HG02885 (cell line): ENCODE results near the gene EGF.
"Not testable (repeated sequence)": the region's sequence is repeated elsewhere in the genome, so short reads cannot be mapped to it uniquely, and the experiment has no call there.

Experiments
- ATAC-seq: cut with Tn5 transposase; IDR thresholded peaks from one replicate; pipeline ENCODE4 v1.9.1; 2021; ENCODE audit warnings: mild to moderate bottlenecking; ENCODE audit not compliant: unreplicated experiment, poor library complexity

The EGF gene

GRCh38 chr4:109913596-109914241 is 1.0 kb downstream of the EGF start:
- ATAC-seq: no peak

DNA sequence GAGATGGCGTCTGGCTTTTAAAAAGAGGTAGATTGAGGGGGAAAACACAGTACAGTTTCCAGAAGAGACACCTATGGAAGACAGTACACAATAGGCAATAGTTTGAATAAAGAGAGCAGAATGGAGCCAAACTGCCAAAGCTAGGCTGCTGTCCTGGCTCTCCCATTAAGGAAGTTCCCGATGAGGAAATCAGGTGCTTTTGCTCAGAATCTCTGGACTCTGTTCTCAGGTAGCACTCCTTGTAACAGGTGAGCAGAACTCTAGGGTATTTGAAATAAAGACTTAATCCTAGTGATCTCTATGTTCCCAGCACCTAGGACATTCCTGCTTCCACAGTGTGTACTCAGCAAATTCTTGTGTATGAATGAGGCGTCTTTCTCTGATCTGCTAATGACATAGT is 1.6 kb downstream of the EGF start:
- ATAC-seq: no peak

DNA sequence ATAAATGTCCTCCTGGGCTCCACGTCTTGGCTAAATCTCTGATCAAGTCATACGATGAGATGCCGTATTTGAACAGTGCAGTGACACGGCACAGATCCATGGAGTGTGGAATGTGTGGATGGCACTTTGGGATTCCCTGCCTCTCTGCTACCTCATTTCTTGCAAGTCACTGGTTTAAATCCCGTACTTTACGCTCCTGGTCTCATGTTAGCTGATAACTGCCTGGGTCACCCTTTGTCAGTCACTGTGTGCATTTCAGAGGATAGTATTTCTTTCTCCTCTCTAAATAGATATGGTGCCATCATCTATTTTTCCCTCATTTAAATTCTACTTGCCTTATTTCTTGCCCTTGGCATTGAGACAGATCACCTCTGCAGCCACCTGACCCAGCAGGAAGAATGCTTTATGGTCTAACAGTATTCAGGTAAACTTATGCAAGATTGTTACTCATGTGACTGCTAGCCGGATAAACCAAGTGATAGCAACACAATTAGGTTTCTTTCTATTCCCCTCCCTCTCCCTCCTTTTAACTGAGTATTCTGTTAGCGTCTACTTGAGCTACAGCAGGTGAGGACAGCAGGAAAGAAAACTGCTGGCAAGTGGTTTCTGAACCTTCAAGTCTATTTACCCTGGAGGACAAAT is 2.8 kb downstream of the EGF start:
- peak; percentile 18 for ATAC-seq

DNA sequence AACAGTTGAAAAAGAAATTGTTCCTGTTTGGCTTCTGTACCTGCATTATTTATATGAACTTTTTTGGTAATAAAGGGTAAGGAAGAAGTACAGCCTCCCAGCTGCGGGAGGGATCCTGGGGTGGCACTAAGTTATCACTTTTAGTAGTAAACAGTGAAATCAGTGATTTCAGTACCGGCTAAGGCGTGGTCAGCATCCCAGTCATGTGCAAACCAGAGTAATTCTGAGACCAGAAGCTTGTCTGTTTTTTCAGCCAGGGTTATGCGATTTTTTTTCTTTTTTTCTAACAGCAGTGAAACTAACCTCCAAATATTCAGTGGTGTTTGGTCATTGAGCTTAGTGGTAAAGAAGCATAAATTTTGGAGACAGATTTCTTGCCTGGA is 3.3 kb downstream of the EGF start:
- ATAC-seq: peak; percentile 68

DNA sequence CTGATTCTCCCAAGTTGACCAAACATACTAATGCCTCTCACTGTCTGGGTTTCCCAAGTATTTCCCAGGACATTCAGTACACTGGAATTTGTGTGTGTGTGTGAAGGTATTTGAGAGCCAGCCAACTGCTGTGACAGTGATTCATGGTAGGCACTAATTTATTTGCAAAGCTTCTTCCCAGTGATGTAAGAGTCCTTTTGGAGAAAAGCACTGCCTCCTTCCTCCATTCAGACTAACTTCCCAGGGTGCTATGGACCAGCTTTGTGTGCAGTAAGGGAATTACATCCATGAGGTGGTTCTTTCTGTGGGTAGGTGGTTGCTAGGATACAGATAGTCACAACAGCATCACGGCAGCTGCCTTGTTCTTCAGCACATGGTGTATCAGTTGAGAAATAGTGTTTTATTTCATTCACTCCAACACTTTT is 8.7 kb downstream of the EGF start:
- ATAC-seq: no peak

DNA sequence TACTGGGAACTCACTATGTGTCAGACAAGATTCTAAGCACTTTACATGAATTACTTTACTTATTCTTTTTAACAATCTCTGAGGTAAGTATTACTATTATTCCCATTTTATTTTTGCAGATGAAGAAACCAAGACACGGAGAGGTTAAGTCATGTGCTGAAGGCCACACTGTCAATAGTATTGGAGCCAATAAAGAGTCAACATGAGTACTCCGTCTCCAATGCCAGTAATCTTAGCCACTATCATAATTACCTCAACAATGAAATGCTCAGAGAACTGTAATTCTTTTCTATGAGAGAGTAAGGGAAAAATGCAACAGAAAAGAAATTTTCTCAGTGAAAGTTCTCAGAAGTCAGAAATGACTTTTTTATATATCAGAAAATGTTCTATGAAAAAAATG is 12.7 kb downstream of the EGF start:
- ATAC-seq: no peak

GRCh38 chr4:109928327-109929045 is 15.8 kb downstream of the EGF start:
- ATAC-seq: no peak

- ATAC-seq: no peak
These were observed 17.8 kb downstream of the EGF start for GRCh38 chr4:109930464-109930863.

- no peak for ATAC-seq
These were observed 18.2 kb downstream of the EGF start for GRCh38 chr4:109930872-109931271.

GRCh38 chr4:109931318-109931717 is 18.6 kb downstream of the EGF start:
- ATAC-seq: no peak

- not testable (repeated sequence) for ATAC-seq
These were observed 24.7 kb downstream of the EGF start for GRCh38 chr4:109937352-109937751.

DNA sequence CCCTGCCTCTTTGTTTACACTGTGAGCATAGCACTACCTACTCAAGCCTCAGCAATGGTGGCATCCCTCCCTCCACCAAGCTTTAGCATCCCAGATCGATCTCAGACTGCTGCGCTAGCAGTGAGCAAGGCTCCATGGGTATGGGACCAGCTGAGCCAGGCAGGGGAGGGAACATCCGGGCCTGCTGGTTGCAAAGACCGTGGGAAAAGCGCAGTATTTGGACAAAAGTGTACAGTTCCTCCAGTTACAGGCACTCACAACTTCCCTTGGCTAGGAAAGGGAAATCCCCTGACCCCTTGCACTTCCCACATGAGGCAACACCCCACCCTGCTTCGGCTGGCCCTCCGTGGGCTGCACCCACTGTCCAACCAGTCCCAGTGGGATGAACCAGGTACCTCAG is 26.5 kb downstream of the EGF start:
- ATAC-seq: no peak

DNA sequence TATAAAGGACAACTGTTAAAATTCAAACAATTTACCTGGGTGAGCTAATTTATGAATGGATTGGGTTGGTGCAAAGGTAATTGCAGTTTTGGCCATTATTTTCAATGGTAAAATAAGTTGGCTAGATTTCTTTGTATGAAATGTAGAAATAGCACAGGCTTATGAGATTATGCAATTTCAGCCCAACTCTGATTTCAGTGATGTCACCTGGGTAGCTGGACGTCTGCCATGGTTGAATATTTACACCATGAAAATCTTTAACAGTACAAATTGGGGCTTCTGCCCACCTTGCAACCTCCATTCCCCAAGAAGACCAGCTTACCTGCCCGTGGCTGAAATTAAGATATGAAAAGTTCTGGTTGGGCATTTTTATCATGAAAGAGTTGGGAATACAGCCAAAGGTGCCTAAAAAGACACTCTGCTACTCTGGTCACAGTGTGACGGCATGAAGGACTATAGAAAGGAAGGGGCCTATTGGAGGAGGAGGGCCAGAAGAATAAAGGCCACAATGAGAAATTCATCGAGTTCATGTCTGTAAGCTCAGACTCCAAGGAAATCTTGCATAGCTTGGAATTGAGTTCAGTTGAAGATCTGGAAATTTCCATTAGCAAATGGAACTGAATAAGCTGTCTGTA is 29.7 kb downstream of the EGF start:
- no peak for ATAC-seq

DNA sequence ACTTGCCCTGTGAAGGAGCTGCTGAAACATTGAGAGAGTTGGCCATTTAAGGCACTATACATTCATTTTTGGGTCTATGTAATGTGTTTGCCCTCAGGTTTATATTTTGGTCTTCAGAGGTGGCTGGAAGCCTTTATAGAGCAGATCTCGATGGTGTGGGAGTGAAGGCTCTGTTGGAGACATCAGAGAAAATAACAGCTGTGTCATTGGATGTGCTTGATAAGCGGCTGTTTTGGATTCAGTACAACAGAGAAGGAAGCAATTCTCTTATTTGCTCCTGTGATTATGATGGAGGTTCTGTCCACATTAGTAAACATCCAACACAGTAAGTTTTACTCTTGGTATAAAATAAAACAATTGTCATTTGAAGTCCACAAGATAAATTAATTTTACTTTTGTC is 31.1 kb downstream of the EGF start:
- ATAC-seq: no peak

DNA sequence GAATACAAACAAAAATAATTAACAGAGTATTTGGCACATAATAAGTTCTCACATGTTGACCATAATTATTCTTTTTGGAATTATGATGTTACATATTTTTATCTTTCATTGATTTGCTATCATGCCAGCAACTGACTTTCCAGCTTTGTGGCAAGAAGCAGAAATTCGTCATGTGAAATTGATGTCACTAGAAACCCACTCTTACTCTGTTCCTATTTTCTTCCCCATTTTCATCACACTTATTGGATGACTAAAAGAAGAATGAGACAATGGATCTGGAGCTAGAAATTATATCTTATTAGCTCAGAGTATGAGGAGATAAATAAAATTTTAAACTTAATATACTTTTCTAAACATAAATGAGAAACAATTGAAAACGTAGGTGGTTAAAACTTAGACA is 31.9 kb downstream of the EGF start:
- ATAC-seq: no peak

- no peak for ATAC-seq
These were observed 32.4 kb downstream of the EGF start for GRCh38 chr4:109945056-109945455.

DNA sequence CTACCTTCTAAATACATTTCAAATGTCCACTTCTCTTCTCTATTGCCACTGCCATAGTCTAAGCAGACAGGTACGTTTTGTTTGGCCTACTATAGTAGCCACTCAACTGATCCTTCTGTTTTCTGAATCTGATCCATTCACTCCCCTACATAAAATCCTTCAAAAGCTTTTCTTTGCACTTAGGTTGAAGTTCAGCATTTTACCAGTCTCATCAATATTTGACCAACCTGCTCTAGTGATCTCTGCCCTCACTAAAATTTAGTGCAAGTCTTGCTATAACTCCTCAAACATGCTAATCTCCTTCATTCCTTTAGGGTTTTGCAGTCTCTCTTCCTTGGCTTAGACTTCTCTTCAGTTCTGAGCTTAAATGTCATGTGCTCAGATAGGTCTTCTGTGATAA is 33.4 kb downstream of the EGF start:
- no peak for ATAC-seq

DNA sequence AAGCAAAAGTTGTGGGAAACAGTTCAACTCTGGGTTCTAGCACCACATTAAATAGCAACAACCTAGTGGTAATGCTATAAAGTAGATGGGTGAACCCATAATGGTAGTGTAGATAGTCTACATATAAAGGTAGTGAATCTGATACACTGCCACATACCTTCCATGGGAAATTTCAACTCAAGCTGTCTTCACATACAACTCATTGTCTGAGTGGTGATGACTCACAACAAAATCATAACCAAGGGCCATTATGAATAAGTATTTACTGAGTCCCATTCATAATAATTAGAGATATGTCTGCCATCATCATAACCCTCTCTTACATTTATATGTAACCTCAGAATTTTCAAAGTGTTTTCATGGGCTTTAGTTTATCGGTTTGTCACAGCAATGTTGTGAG is 34.8 kb downstream of the EGF start:
- no peak for ATAC-seq

GRCh38 chr4:109947918-109948317 is 35.2 kb downstream of the EGF start:
- ATAC-seq: no peak

DNA sequence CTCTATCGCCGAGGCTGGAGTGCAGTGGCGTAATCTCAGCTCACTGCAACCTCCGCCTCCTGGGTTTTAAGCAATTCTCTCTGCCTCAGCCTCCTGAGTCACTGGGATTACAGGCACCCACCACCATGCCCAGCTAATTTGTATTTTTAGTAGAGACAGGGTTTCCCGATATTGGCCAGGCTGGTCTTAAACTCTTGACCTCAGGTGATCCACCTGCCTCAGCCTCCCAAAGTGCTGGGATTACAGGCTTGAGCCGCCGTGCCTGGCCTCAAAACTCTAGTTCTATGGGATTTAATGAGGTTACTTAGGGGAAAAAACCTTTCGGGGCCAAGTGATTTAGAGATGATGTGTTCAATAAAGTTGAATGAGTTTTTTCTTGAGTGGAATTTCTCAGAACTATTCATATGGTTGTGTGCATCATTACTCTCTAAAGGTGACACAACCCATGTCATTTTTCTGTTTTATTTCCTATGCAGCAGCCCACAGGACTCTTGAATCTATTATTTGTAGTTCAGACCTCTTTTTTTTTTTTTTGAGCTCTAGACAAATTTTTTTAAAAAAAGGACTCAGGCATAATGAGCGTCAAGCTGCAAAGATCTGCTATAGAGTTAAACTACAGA is 36.5 kb downstream of the EGF start:
- ATAC-seq: not testable (repeated sequence)

- no peak for ATAC-seq
These were observed 39.9 kb downstream of the EGF start for GRCh38 chr4:109952612-109953011.
